Neural progenitor cell (in vitro differentiated cells): ENCODE measurements around the gene CAMK2D. TPM values are rescaled to one million over a fixed set of nuclear protein-coding genes. Genes with fewer than 3 reads are reported as not detected.
A peak's percentile ranks its signal among the peaks of the same experiment; 100 is the strongest.
"Not testable (repeated sequence)": the region's sequence is repeated elsewhere in the genome, so short reads cannot be mapped to it uniquely, and the experiment has no call there.

ENCODE experiments used
- DNase-seq: peaks from one replicate; pipeline ENCODE4 v3.0.0-alpha.2; 2016; ENCODE audit warnings: low spot score
- H2AFZ ChIP-seq: fragments of 200-600 bp; sonication (generic); replicated peaks from 2 replicates; pipeline ENCODE4 v1.6.1; 2016; ENCODE audit warnings: antibody characterized with exemption
- H3F3A ChIP-seq: fragments of 200-600 bp; sonication (generic); 2 replicates; pipeline ENCODE4 v1.6.1; 2016; ENCODE audit warnings: antibody characterized with exemption, low read depth
- H3K27ac ChIP-seq: fragments of 200-600 bp; sonication (generic); 2 replicates; pipeline ENCODE4 v1.5.1; 2016; ENCODE audit warnings: mild to moderate bottlenecking
- H3K27me3 ChIP-seq: fragments of 200-600 bp; sonication (generic); 2 replicates; pipeline ENCODE4 v1.6.1; 2016; ENCODE audit warnings: mild to moderate bottlenecking, moderate library complexity
- H3K36me3 ChIP-seq: fragments of 200-600 bp; sonication (generic); 2 replicates; pipeline ENCODE4 v1.5.1; 2016
- H3K4me1 ChIP-seq: fragments of 200-600 bp; sonication (generic); 2 replicates; pipeline ENCODE4 v1.6.1; 2016; ENCODE audit warnings: mixed run types
- H3K4me2 ChIP-seq: fragments of 200-600 bp; sonication (generic); 2 replicates; pipeline ENCODE4 v1.6.1; 2016
- H3K4me3 ChIP-seq: fragments of 200-600 bp; sonication (generic); 2 replicates; pipeline ENCODE4 v1.5.1; 2016
- H3K79me2 ChIP-seq: fragments of 200-600 bp; sonication (generic); 2 replicates; pipeline ENCODE4 v1.6.1; 2016; ENCODE audit warnings: low read depth
- H3K9ac ChIP-seq: fragments of 200-600 bp; sonication (generic); 2 replicates; pipeline ENCODE4 v1.6.1; 2016
- H3K9me3 ChIP-seq: fragments of 200-600 bp; sonication (generic); 2 replicates; pipeline ENCODE4 v1.5.1; 2016; ENCODE audit warnings: low read depth
- H4K20me1 ChIP-seq: fragments of 200-600 bp; sonication (generic); 2 replicates; pipeline ENCODE4 v1.6.1; 2016; ENCODE audit warnings: low read depth
- H3K27ac Mint-ChIP-seq: 3 replicates; pipeline ENCODE4 v1.8.0; 2021; ENCODE audit warnings: mixed read lengths
- H3K27me3 Mint-ChIP-seq: 2 replicates; pipeline ENCODE4 v1.8.0; 2022; ENCODE audit warnings: low read depth, mild to moderate bottlenecking, inconsistent platforms, moderate library complexity, mixed read lengths; ENCODE audit not compliant: insufficient read depth
- H3K36me3 Mint-ChIP-seq: 3 replicates; pipeline ENCODE4 v1.8.0; 2021; ENCODE audit warnings: mixed read lengths
- H3K4me1 Mint-ChIP-seq: 3 replicates; pipeline ENCODE4 v1.8.0; 2021; ENCODE audit warnings: mixed read lengths
- H3K4me3 Mint-ChIP-seq: 3 replicates; pipeline ENCODE4 v1.8.0; 2021; ENCODE audit warnings: mild to moderate bottlenecking, moderate library complexity, mixed read lengths
- H3K9me3 Mint-ChIP-seq: 3 replicates; pipeline ENCODE4 v1.8.0; 2020; ENCODE audit warnings: mixed read lengths
- EZH2 ChIP-seq: fragments of 200-600 bp; sonication (generic); IDR thresholded peaks from 2 replicates; pipeline ENCODE4 v1.6.1; 2017; ENCODE audit warnings: antibody characterized with exemption, mild to moderate bottlenecking, moderate library complexity
- EZH2phosphoT487 ChIP-seq: fragments of 200-600 bp; sonication (generic); IDR thresholded peaks from 2 replicates; pipeline ENCODE4 v1.6.1; 2017; ENCODE audit warnings: antibody characterized with exemption
- total RNA-seq: library from RNA; depleted of rRNA; stranded (reverse); fragments of >200 nt; gene quantifications from 2 replicates; pipeline ENCODE4 v1.2.3, GENCODE V29; 2015; ENCODE audit warnings: low replicate concordance
- TF ChIP-seq, protein P1 (sequence below): fragments of 200-600 bp; sonication (generic); IDR thresholded peaks from 2 replicates; pipeline ENCODE4 v1.5.1; 2017; ENCODE audit warnings: antibody characterized with exemption, mild to moderate bottlenecking

Gene CAMK2D
- total RNA-seq, 1 donor from 2014 or later = 33.2 TPM

DNA sequence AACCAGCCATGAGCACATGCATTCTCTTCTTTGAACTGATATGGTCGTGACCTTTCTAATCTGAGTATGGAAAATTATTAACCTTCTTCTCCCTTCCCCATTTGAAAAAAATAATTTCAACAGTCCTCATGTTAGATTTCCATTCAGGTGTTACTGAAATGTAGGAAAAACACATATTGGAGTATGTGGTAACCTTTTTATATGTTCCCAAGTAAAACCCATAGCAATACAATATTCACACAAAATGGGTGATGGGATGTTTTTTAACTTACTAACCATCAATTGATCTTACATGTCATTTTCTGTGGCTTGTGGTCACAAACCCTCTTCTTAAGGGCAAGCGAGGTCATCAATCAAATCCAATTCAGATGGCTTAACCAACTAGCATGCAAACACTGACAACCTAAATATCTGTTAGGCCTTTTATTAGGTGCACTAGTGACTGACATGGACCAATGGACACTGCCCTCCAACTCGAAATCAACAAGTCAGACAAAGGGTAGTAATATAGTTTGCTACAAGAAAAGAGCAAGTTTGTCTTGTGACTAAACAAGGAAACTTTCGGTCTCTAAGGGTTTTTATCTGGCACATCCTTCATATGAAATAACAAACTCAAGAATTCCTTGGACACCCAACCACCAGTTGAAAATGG, 74.3 kb downstream of the CAMK2D start:
- Histone ChIP-seq H3K9ac (no peak overlapping the region), H4K20me1 (no peaks in the 10 kb centered on the region), H3K4me3 (no peak overlapping the region), H3K36me3 (no peaks in the 10 kb centered on the region), H3K27me3 (no peaks in the 10 kb centered on the region), H2AFZ (no peak overlapping the region), H3F3A (no peaks in the 10 kb centered on the region), H3K79me2 (no peaks in the 10 kb centered on the region), H3K9me3 (no peaks in the 10 kb centered on the region), H3K4me1 (no peaks in the 10 kb centered on the region), H3K27ac (no peak overlapping the region), H3K4me2 (no peak overlapping the region)
- peaks cover 4% of the 10 kb centered on the region for H3K36me3 Mint-ChIP-seq
- H3K4me1 Mint-ChIP-seq = no peaks in the 10 kb centered on the region
- no peak for TF ChIP-seq EZH2
- TF ChIP-seq, protein P1, sequence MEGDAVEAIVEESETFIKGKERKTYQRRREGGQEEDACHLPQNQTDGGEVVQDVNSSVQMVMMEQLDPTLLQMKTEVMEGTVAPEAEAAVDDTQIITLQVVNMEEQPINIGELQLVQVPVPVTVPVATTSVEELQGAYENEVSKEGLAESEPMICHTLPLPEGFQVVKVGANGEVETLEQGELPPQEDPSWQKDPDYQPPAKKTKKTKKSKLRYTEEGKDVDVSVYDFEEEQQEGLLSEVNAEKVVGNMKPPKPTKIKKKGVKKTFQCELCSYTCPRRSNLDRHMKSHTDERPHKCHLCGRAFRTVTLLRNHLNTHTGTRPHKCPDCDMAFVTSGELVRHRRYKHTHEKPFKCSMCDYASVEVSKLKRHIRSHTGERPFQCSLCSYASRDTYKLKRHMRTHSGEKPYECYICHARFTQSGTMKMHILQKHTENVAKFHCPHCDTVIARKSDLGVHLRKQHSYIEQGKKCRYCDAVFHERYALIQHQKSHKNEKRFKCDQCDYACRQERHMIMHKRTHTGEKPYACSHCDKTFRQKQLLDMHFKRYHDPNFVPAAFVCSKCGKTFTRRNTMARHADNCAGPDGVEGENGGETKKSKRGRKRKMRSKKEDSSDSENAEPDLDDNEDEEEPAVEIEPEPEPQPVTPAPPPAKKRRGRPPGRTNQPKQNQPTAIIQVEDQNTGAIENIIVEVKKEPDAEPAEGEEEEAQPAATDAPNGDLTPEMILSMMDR = no peak
- TF ChIP-seq EZH2phosphoT487 = no peak
- no peaks in the 10 kb centered on the region for H3K9me3 Mint-ChIP-seq
- no peak overlapping the region for H3K27ac Mint-ChIP-seq
- no peak for DNase-seq
- no peak overlapping the region for H3K4me3 Mint-ChIP-seq
- no peaks in the 10 kb centered on the region for H3K27me3 Mint-ChIP-seq

DNA sequence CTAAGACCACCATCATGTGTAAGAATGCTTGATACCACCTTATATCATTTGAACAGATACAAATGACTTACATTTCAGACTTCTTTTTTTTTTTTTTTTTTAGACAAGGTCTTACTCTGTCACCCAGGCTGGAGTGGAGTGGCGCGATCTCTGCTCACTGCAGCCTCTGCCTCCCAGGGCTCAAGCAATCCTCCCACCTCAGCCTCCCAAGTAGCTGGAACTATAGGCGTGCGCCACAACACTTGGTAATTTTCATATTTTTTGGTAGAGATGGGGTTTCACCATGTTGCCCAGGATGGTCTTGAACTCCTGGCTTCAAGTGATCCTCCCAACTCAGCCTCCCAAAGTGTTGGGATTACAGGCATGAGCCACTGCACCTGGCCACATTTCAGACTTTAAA, 76.4 kb downstream of the CAMK2D start:
- not testable (repeated sequence) for H3K4me1 ChIP-seq, H3K4me2 ChIP-seq, H3F3A ChIP-seq, H3K4me3 ChIP-seq, H3K79me2 ChIP-seq, H3K36me3 Mint-ChIP-seq, H3K27ac Mint-ChIP-seq, H3K4me1 Mint-ChIP-seq, DNase-seq, H4K20me1 ChIP-seq, H3K9ac ChIP-seq, H3K27ac ChIP-seq, H3K27me3 Mint-ChIP-seq, H3K9me3 ChIP-seq, H3K9me3 Mint-ChIP-seq, H2AFZ ChIP-seq, H3K36me3 ChIP-seq, H3K4me3 Mint-ChIP-seq, H3K27me3 ChIP-seq

DNA sequence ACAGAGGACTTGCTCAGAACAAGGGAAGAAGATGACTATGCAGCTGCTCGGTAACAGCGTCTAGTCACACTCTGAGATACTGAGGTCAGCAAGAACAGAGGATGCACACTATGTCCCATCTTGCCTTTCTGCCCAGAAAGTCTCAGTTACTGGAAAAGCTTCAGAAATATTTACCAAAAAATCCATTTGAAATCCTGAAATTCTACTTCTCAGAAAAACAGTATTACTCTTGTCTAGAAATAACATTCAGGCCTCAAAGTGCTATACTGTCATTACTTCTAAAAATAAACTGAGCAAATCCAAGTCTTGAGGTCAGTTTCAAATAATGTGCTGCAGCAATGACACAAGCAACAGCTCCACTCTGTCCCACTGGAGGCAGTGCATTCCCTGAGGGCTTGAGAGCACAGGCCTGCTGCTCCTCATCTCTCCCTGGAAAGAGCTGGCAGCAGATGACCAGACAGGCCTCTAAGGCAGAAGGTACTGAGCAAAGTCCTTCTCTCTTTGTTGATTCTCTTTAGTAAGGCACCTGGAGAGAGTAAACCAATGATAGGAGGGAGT, 76.9 kb downstream of the CAMK2D start:
- Histone ChIP-seq H3K36me3 (no peaks in the 10 kb centered on the region), H3K9ac (no peak overlapping the region), H3F3A (no peaks in the 10 kb centered on the region), H2AFZ (no peak overlapping the region), H4K20me1 (no peaks in the 10 kb centered on the region), H3K27ac (no peak overlapping the region), H3K9me3 (no peaks in the 10 kb centered on the region), H3K27me3 (no peaks in the 10 kb centered on the region), H3K4me2 (no peak overlapping the region), H3K4me3 (no peak overlapping the region), H3K4me1 (no peaks in the 10 kb centered on the region), H3K79me2 (no peaks in the 10 kb centered on the region)
- Mint-ChIP-seq H3K4me1 (no peaks in the 10 kb centered on the region), H3K36me3 (peaks cover 1% of the 10 kb centered on the region), H3K4me3 (no peak overlapping the region), H3K27ac (no peak overlapping the region), H3K9me3 (peaks cover 2% of the 10 kb centered on the region), H3K27me3 (no peaks in the 10 kb centered on the region)
- no peak for TF ChIP-seq EZH2phosphoT487
- TF ChIP-seq, protein P1 = peak; percentile 25
- peak; percentile 19 for DNase-seq

DNA sequence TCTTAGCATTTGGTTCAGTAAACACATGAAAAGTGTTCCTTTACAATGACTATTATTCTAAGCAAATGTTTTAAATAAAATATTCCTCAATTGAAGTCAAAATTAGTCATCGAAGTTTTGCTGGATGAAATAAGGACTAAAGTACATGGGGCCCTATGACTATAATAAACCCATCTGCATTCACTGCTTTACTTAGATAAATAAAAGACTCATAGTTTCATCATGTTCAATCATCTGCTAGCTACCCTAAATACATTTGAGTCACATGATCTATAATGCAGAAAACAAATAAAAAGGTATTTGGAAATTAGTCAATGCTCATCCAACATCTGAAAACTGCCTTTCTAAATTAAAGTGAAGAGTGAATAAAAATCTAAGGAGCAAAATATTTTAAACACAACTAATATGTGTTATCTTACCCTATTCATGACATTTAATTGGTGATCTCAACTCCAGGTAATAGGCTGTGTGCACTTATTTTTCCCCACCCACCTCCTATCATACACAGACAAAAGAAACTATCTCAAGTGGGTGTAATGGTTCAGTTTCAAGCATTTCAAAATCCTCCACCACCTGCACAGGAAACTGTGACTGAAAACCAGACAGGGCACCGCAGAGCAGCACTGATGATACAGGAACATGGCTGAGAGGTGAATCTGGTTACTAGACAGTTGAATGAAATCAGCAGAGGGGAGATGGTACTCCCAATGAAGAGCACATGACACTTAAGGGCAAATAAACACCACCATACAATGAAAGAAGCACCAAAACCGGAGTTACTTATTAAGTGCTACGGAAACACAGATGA, 78.6 kb downstream of the CAMK2D start:
- H3K4me1 ChIP-seq = no peaks in the 10 kb centered on the region
- Mint-ChIP-seq H3K4me1 (no peaks in the 10 kb centered on the region), H3K4me3 (no peak overlapping the region), H3K27me3 (no peaks in the 10 kb centered on the region), H3K36me3 (peaks cover 4% of the 10 kb centered on the region), H3K27ac (no peak overlapping the region), H3K9me3 (peaks cover 2% of the 10 kb centered on the region)
- no peak overlapping the region for H3K27ac ChIP-seq
- H3K4me3 ChIP-seq = no peak overlapping the region
- TF ChIP-seq, protein P1 = no peak
- TF ChIP-seq EZH2phosphoT487 = no peak
- TF ChIP-seq EZH2 = no peak
- H2AFZ ChIP-seq = no peak overlapping the region
- no peak for DNase-seq
- H3K9me3 ChIP-seq = no peaks in the 10 kb centered on the region
- H3K4me2 ChIP-seq = no peak overlapping the region
- no peaks in the 10 kb centered on the region for H3K27me3 ChIP-seq
- H3K79me2 ChIP-seq = no peaks in the 10 kb centered on the region
- no peaks in the 10 kb centered on the region for H3K36me3 ChIP-seq
- H3F3A ChIP-seq = no peaks in the 10 kb centered on the region
- no peaks in the 10 kb centered on the region for H4K20me1 ChIP-seq
- H3K9ac ChIP-seq = no peak overlapping the region
